SK-N-SH (cell line): ENCODE data around the gene ADGRG3. TPM values are rescaled to one million over a fixed set of nuclear protein-coding genes. Genes with fewer than 3 reads are reported as not detected.

Experiments
- CTCF ChIA-PET: fragments of 300-600, 350-600 bp; formaldehyde crosslinking; extraction: SDS; loops from one replicate; lab custom pipeline; 2021; lab: Yijun Ruan, JAX
- POLR2A ChIA-PET: fragments of 350-600 bp; sonication (Branson Sonifier 250); formaldehyde crosslinking; extraction: SDS; loops from one replicate; lab custom pipeline; 2020; ENCODE audit warnings: antibody characterized with exemption, inconsistent platforms; lab: Yijun Ruan, JAX
- DNase-seq: peaks from one replicate; pipeline ENCODE4 v3.0.0; 2012
- H2AFZ ChIP-seq: fragments of 200-600 bp; sonication (generic); 2 replicates; pipeline ENCODE4 v1.8.1; 2016; ENCODE audit warnings: antibody characterized with exemption, mild to moderate bottlenecking, low read depth
- H3F3A ChIP-seq: fragments of 200-600 bp; sonication (generic); replicated peaks from 2 replicates; pipeline ENCODE3; 2016; ENCODE audit warnings: antibody characterized with exemption, mild to moderate bottlenecking; ENCODE audit not compliant: insufficient read depth
- H3K27ac ChIP-seq, 2 experiments: fragments of 200-500 bp in 1 of 2; fragments of 200-600 bp in 1 of 2; sonication (Bioruptor generic) in 1 of 2; sonication (generic), shearing (Covaris generic) in 1 of 2; 2 replicates each; pipeline versions ENCODE4 v1.5.1 to v1.6.1; 2014 to 2016; ENCODE audit warnings: low read depth in 2 of 2, inconsistent platforms in 1 of 2, low read length in 1 of 2, mild to moderate bottlenecking in 1 of 2, mixed read lengths in 1 of 2
- H3K27me3 ChIP-seq: fragments of 200-600 bp; sonication (generic), shearing (Covaris generic); 2 replicates; pipeline ENCODE4 v1.6.1; 2016; ENCODE audit warnings: mixed run types; ENCODE audit not compliant: insufficient read depth
- H3K36me3 ChIP-seq, 2 experiments: fragments of 200-500 bp in 1 of 2; fragments of 200-600 bp in 1 of 2; sonication (Bioruptor generic) in 1 of 2; sonication (generic) in 1 of 2; replicated peaks in 1 of 2; 2 replicates each; pipeline versions ENCODE3 to v1.5.1; 2014 to 2016; ENCODE audit warnings: low read length in 1 of 2, mild to moderate bottlenecking in 1 of 2; ENCODE audit not compliant: insufficient read depth in 2 of 2, control insufficient read depth in 1 of 2
- H3K4me1 ChIP-seq, 2 experiments: fragments of 200-500 bp in 1 of 2; fragments of 200-600 bp in 1 of 2; sonication (Bioruptor generic) in 1 of 2; sonication (generic), shearing (Covaris generic) in 1 of 2; 2 replicates each; pipeline versions ENCODE4 v1.5.1 to v1.6.1; 2014 to 2016; ENCODE audit warnings: low read depth in 1 of 2, low read length in 1 of 2, mixed run types in 1 of 2; ENCODE audit not compliant: insufficient read depth in 2 of 2, control insufficient read depth in 1 of 2
- H3K4me2 ChIP-seq: fragments of 200-600 bp; sonication (generic), shearing (Covaris generic); 2 replicates; pipeline ENCODE4 v1.6.1; 2017; ENCODE audit warnings: mixed run types
- H3K4me3 ChIP-seq, 2 experiments: fragments of 200-500 bp in 1 of 2; fragments of 200-600 bp in 1 of 2; sonication (Bioruptor generic) in 1 of 2; sonication (generic), shearing (Covaris generic) in 1 of 2; 2 replicates each; pipeline versions ENCODE4 v1.5.1 to v1.8.1; 2014 to 2016; ENCODE audit warnings: low read depth in 2 of 2, inconsistent platforms in 1 of 2, low read length in 1 of 2, mild to moderate bottlenecking in 1 of 2, mixed read lengths in 1 of 2, moderate library complexity in 1 of 2
- H3K79me2 ChIP-seq: fragments of 200-600 bp; sonication (generic); 2 replicates; pipeline ENCODE4 v1.8.1; 2017; ENCODE audit warnings: mild to moderate bottlenecking; ENCODE audit not compliant: insufficient read depth
- H3K9ac ChIP-seq: fragments of 200-600 bp; sonication (generic); 2 replicates; pipeline ENCODE4 v1.6.1; 2017; ENCODE audit warnings: mixed run types
- H3K9me2 ChIP-seq: fragments of 200-600 bp; sonication (generic); 2 replicates; pipeline ENCODE4 v1.6.1; 2017; ENCODE audit warnings: mixed run types
- H3K9me3 ChIP-seq: fragments of 200-600 bp; sonication (generic); 2 replicates; pipeline ENCODE4 v1.6.1; 2017; ENCODE audit warnings: mixed run types, mild to moderate bottlenecking, moderate library complexity
- H4K20me1 ChIP-seq: fragments of 200-600 bp; sonication (generic); 2 replicates; pipeline ENCODE4 v1.6.1; 2017; ENCODE audit warnings: mild to moderate bottlenecking, mixed run types; ENCODE audit not compliant: insufficient read depth
- FOXJ3 ChIP-seq: sonication (generic); formaldehyde crosslinking; IDR thresholded peaks from 2 replicates; pipeline ENCODE4 v1.5.1; 2020; ENCODE audit warnings: mild to moderate bottlenecking, missing genetic modification reagents
- GABPA ChIP-seq: IDR thresholded peaks from 2 replicates; pipeline ENCODE4 v1.4.0; 2012; ENCODE audit warnings: low read depth, mild to moderate bottlenecking
- GATA2 ChIP-seq: sonication (generic); formaldehyde crosslinking; IDR thresholded peaks from 2 replicates; pipeline ENCODE4 v1.5.0; 2020; ENCODE audit warnings: mild to moderate bottlenecking, missing genetic modification reagents
- JUND ChIP-seq: IDR thresholded peaks from 2 replicates; pipeline ENCODE4 v1.4.0; 2012
- MEF2A ChIP-seq: IDR thresholded peaks from 2 replicates; pipeline ENCODE4 v1.4.0; 2012; ENCODE audit warnings: low read depth, borderline replicate concordance
- POLR2AphosphoS5 ChIP-seq: IDR thresholded peaks from 2 replicates; pipeline ENCODE4 v1.6.1; 2012; ENCODE audit warnings: low read depth, low read length
- RAD21 ChIP-seq: IDR thresholded peaks from 2 replicates; pipeline ENCODE4 v1.6.1; 2012; ENCODE audit warnings: mild to moderate bottlenecking, low read length
- RCOR1 ChIP-seq: fragments of 150-350 bp; IDR thresholded peaks from 2 replicates; pipeline ENCODE4 v1.6.1; 2017; ENCODE audit warnings: antibody characterized with exemption, low read length
- RFX5 ChIP-seq: IDR thresholded peaks from 2 replicates; pipeline ENCODE4 v1.6.1; 2012; ENCODE audit warnings: mild to moderate bottlenecking, improper control_type of control experiment, low read length
- SIN3A ChIP-seq: IDR thresholded peaks from 2 replicates; pipeline ENCODE4 v1.6.1; 2012; ENCODE audit warnings: low read depth, mild to moderate bottlenecking, low read length, moderate library complexity, borderline replicate concordance
- TAF1 ChIP-seq: IDR thresholded peaks from 2 replicates; pipeline ENCODE4 v1.6.1; 2012; ENCODE audit warnings: low read depth, mild to moderate bottlenecking, low read length, moderate library complexity, borderline replicate concordance
- TCF12 ChIP-seq: IDR thresholded peaks from 2 replicates; pipeline ENCODE4 v1.4.0; 2012
- YY1 ChIP-seq: IDR thresholded peaks from 2 replicates; pipeline ENCODE4 v1.4.0; 2012; ENCODE audit warnings: low read depth, mild to moderate bottlenecking
- WGBS: methylation state at CpG from one replicate; pipeline ENCODE4 v1.1.6; 2017; ENCODE audit warnings: low lambda C conversion rate; 5-methylcytosine and 5-hydroxymethylcytosine counted together
- polyA plus RNA-seq, 3 experiments: library from polyadenylated mRNA; depleted of rRNA; stranded (reverse); fragments of >200 nt; gene quantifications; 2 replicates each; pipeline ENCODE4 v1.2.3, GENCODE V29; 2012
- TF ChIP-seq, protein P1 (sequence below): IDR thresholded peaks from 2 replicates; pipeline ENCODE4 v1.6.1; 2012; ENCODE audit warnings: mild to moderate bottlenecking, low read depth, low read length, moderate library complexity
- TF ChIP-seq, protein P2 (sequence below): IDR thresholded peaks from 2 replicates; pipeline ENCODE4; 2012
- TF ChIP-seq, protein P3 (sequence below): IDR thresholded peaks from 2 replicates; pipeline ENCODE4 v1.4.0; 2012; ENCODE audit warnings: low read depth

ADGRG3 gene
- polyA plus RNA-seq, 1 of the 3 experiments (the other 2 are of a cell fraction), result not detected

DNA sequence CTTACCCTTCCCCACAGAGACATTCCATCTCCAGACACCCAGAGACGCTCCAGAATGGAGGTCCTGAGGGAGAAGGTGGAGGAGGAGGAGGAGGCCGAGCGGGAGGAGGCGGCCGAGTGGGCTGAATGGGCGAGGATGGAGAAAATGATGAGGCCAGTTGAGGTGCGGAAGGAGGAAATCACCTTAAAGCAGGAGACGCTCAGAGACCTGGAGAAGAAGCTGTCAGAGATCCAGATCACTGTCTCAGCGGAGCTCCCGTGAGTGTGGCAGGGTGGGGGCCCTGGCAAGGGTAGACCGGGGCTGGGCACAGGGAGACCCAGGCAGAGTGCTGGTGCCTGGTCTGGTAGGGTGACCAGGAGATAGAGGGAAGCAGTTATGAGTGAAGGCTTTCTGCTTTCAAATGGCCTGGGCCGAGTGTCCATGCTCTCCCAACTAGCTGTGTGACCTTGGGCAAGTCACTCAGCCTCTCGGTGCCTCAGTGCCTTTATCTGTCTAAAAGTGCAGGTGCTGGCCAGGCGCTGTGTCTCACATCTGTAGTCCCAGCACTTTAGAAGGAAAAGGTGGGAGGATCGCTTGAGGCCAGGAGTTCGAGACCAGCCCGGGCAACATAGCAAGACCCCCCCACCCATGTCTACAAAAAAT is 29.9 kb downstream of the ADGRG3 start (continued):
- no peak for TF ChIP-seq JUND
- TF ChIP-seq RCOR1, result no peak

DNA sequence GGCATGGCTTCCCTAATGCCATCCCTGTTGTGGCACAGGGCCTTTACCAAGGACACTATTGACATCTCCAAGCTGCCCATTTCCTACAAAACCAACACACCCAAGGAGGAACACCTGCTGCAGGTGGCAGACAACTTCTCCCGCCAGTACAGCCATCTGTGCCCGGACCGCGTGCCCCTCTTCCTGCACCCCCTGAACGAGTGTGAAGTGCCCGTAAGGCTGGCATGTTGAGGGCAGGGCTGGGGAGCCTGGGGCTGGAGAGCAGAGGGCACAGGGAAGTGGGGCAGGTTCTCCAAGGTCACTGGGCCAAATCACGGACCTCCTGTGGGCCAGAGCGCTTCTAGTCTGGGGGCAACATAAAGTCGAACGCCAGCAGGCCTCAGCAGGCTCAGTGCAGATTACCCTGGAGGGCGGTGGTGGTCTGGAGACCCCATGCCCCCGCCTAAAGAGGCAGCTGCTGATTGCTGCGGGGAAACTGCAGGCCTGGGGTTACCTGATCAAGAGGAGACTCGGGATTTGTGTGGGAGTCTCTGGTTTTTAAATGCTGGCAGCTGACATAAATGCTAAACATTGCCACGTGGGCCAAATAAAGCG is 30.8 kb downstream of the ADGRG3 start:
- CTCF ChIA-PET, result no interaction called here
- H3K4me1 ChIP-seq, result peaks cover 0 to 5% of the 10 kb centered on the region in 2 experiments; a peak in 1 of 4 replicates
- no peak overlapping the region for H3K27ac ChIP-seq
- H3K9me2 ChIP-seq, result no peaks in the 10 kb centered on the region
- POLR2A ChIA-PET, result no interaction called here
- no peak overlapping the region for H3K9ac ChIP-seq
- H3K36me3 ChIP-seq, result no peaks in the 10 kb centered on the region
- H3K27me3 ChIP-seq, result no peaks in the 10 kb centered on the region
- 72% methylated on average over 12 of the region's 16 CpGs for WGBS
- no peak for TF ChIP-seq RFX5
- TF ChIP-seq, protein P1, sequence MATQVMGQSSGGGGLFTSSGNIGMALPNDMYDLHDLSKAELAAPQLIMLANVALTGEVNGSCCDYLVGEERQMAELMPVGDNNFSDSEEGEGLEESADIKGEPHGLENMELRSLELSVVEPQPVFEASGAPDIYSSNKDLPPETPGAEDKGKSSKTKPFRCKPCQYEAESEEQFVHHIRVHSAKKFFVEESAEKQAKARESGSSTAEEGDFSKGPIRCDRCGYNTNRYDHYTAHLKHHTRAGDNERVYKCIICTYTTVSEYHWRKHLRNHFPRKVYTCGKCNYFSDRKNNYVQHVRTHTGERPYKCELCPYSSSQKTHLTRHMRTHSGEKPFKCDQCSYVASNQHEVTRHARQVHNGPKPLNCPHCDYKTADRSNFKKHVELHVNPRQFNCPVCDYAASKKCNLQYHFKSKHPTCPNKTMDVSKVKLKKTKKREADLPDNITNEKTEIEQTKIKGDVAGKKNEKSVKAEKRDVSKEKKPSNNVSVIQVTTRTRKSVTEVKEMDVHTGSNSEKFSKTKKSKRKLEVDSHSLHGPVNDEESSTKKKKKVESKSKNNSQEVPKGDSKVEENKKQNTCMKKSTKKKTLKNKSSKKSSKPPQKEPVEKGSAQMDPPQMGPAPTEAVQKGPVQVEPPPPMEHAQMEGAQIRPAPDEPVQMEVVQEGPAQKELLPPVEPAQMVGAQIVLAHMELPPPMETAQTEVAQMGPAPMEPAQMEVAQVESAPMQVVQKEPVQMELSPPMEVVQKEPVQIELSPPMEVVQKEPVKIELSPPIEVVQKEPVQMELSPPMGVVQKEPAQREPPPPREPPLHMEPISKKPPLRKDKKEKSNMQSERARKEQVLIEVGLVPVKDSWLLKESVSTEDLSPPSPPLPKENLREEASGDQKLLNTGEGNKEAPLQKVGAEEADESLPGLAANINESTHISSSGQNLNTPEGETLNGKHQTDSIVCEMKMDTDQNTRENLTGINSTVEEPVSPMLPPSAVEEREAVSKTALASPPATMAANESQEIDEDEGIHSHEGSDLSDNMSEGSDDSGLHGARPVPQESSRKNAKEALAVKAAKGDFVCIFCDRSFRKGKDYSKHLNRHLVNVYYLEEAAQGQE, result no peak
- TF ChIP-seq YY1, result no peak
- TF ChIP-seq MEF2A, result no peak
- no peak for TF ChIP-seq POLR2AphosphoS5
- TF ChIP-seq, protein P2, sequence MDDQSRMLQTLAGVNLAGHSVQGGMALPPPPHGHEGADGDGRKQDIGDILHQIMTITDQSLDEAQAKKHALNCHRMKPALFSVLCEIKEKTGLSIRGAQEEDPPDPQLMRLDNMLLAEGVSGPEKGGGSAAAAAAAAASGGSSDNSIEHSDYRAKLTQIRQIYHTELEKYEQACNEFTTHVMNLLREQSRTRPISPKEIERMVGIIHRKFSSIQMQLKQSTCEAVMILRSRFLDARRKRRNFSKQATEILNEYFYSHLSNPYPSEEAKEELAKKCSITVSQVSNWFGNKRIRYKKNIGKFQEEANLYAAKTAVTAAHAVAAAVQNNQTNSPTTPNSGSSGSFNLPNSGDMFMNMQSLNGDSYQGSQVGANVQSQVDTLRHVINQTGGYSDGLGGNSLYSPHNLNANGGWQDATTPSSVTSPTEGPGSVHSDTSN, result no peak
- H2AFZ ChIP-seq, result no peak overlapping the region
- no peak overlapping the region for H3K4me3 ChIP-seq
- no peak overlapping the region for H3K4me2 ChIP-seq
- no peaks in the 10 kb centered on the region for H3K9me3 ChIP-seq
- DNase-seq, result no peak
- no peaks in the 10 kb centered on the region for H3K79me2 ChIP-seq
- no peaks in the 10 kb centered on the region for H4K20me1 ChIP-seq
- no peaks in the 10 kb centered on the region for H3F3A ChIP-seq

DNA sequence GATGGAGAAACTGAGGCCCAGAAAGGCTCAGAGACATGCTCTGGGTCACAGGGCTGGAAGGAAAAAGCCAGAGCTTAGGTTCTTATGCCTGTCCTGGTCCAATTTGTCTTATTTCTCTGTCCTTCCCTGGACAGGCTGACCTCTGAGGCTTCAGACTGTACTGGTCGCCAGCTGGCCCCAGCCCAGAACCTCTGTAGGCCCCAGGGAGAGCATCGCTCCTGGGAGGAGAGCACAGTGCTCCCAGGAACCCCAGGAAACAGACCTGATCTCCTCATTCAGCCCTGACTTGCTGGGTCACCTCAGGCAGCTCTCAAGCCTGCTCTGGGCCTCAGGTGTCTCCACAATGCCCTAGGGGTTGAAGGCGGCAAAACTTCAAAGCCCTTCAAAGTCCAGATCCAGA is 31.4 kb downstream of the ADGRG3 start:
- 80% methylated on average over 1 of the region's 3 CpGs for WGBS
- Histone ChIP-seq H3K27ac (no peak overlapping the region), H4K20me1 (no peaks in the 10 kb centered on the region), H3K27me3 (no peaks in the 10 kb centered on the region), H3K4me3 (no peak overlapping the region), H3K9ac (no peak overlapping the region), H3K79me2 (no peaks in the 10 kb centered on the region), H3K4me2 (no peak overlapping the region), H3K36me3 (no peaks in the 10 kb centered on the region), H3K4me1 (peaks cover 0 to 5% of the 10 kb centered on the region in 2 experiments; a peak in 1 of 4 replicates), H3K9me3 (no peaks in the 10 kb centered on the region), H3K9me2 (no peaks in the 10 kb centered on the region), H2AFZ (no peak overlapping the region), H3F3A (no peaks in the 10 kb centered on the region)
- ChIA-PET POLR2A (no interaction called here), CTCF (no interaction called here)
- DNase-seq, result no peak
- no peak for TF ChIP-seq TCF12
- no peak for TF ChIP-seq GABPA
- TF ChIP-seq FOXJ3 (CRISPR knock-in tag), result no peak
- no peak for TF ChIP-seq MEF2A
- TF ChIP-seq TAF1, result no peak
- TF ChIP-seq, protein P1, result no peak
- TF ChIP-seq, protein P3, sequence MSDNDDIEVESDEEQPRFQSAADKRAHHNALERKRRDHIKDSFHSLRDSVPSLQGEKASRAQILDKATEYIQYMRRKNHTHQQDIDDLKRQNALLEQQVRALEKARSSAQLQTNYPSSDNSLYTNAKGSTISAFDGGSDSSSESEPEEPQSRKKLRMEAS, result no peak
- no peak for TF ChIP-seq SIN3A
- no peak for TF ChIP-seq RAD21
- no peak for TF ChIP-seq GATA2 (CRISPR knock-in tag)
- TF ChIP-seq JUND, result no peak
